ENCODE data around the gene MRPS24.

Gene MRPS24

DNA sequence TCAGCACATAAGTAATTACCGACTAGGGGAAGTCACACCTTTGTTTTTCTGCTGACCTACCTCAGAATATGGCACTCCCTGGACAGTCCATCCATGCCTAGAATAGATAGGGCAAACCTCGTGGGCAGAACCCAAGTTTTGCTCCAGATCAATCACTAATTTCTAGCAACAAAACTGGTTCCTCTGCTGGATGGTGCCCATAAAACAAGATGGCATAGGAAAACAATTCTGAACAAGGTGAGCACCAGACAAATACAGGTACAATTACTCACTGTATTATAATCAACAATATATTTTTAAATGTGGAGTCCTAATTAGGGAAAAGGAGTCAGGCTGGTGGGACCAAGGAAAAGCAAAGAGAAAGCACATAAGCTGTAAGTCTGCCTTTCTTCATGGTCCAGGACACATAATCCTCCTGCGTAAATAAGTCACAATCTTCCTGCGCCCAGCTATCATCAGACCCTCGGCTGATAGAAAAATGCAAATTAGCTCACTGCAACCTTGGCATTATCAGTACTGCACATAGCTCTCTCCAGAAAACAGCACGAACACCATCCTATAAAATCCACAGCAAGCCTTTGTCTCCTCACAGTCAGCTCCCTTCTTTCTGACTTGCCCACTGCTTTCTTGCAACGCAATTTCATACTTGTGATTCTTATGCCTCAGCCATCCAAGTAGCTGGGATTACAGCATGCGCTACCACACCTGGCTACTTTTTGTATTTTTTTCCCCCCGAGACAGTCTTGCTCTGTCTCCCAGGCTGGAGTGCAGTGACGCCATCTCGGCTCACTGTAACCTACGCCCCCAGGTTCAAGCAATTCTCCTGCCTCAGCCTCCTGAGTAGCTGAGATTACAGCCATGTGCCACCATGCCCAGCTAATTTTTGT is 22.0 kb upstream of the MRPS24 start:
- H3K4me3 ChIP-seq (ENCODE audit: low read length) = no peak overlapping the region
- no peaks in the 10 kb centered on the region for H3K9me3 ChIP-seq (ENCODE audit: control insufficient read depth, low read length)
- no peaks in the 10 kb centered on the region for H3K27me3 ChIP-seq (replicated peaks; ENCODE audit: control insufficient read depth, insufficient read depth, low read length)
- DNase-seq (ENCODE audit: low read depth) = no peak
- peaks cover 14% of the 10 kb centered on the region for H3K4me1 ChIP-seq (ENCODE audit: control insufficient read depth, insufficient read depth, low read length)
- no peak overlapping the region for H3K9ac ChIP-seq (ENCODE audit: low read length)
- no peaks in the 10 kb centered on the region for H3K36me3 ChIP-seq (ENCODE audit: control insufficient read depth, insufficient read depth, low read length, severe bottlenecking)

DNA sequence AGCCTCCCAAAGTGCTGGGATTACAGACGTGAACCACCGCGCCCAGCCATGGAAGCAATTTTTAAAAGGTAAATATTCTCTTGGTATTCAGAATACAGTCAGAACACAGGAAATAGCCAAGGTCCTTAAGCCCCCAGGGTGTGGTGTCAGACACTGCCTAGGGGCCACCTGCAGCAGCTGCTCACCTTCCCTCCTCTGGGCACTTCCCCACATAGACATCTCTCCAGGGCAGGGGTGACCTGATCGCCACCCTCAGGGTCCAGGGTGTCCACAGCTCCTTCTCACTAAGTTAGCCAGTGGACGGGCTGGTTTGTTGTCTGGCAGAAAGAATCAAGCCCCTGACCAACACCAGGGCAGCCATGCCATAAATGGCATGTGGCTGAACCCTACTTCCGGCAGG is 21.2 kb upstream of the MRPS24 start:
- peaks cover 8% of the 10 kb centered on the region for H3K36me3 ChIP-seq (ENCODE audit: control insufficient read depth, insufficient read depth, low read length, severe bottlenecking)
- H3K9ac ChIP-seq (ENCODE audit: low read length) = no peak overlapping the region
- no peaks in the 10 kb centered on the region for H3K9me3 ChIP-seq (ENCODE audit: control insufficient read depth, low read length)
- H3K4me1 ChIP-seq (ENCODE audit: control insufficient read depth, insufficient read depth, low read length) = peaks cover 14% of the 10 kb centered on the region
- no peak overlapping the region for H3K4me3 ChIP-seq (ENCODE audit: low read length)
- H3K27me3 ChIP-seq (replicated peaks; ENCODE audit: control insufficient read depth, insufficient read depth, low read length) = no peaks in the 10 kb centered on the region
- no peak for DNase-seq (ENCODE audit: low read depth)

DNA sequence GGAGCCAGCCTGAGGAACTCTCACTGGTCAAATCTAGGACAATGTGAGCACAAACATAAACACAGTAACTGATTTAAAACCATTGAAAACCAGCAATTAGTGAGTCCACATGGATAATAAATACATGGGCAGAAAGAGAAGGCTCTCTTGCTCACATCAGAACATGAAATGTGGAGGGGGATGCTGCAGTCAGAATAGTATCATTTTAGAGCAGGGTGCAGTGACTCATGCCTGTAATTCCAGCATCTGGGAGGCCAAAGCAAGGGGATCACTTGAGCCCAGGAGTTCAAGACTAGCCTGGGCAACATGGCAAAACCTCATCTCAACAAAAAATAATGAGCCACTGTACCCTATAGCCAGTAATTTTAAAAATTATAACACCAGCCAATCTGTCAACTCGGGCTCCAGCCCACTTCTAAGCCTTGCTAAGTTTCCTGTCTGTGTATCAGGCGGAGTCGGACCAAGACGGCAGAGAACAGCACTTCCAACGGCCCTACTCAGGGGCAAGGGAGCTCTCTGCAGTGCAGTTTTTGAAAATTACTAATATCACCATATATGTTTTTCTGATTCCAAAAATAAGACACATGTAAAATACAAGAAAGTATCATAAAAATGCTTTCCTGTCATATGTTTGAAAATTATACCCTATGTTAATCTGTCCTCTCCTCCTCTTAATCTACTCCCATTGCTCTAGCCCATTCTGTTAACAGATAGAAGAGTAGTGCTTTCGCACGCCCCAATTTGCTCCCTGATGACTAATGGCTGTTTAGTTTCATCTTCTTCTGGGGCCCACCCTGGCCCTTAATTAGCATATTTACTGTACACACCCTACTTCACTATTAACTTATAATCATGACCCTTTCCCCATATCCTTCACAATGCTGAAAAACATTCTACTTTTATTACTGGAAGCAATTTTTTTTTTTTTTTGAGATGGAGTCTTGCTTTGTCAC is 20.0 kb upstream of the MRPS24 start:
- peak; percentile 47 for DNase-seq (ENCODE audit: low read depth)
- peaks cover 19% of the 10 kb centered on the region for H3K36me3 ChIP-seq (ENCODE audit: control insufficient read depth, insufficient read depth, low read length, severe bottlenecking)
- H3K4me1 ChIP-seq (ENCODE audit: control insufficient read depth, insufficient read depth, low read length) = peaks cover 14% of the 10 kb centered on the region
- H3K4me3 ChIP-seq (ENCODE audit: low read length) = peak overlapping the region; percentile 52
- no peaks in the 10 kb centered on the region for H3K9me3 ChIP-seq (ENCODE audit: control insufficient read depth, low read length)
- H3K9ac ChIP-seq (ENCODE audit: low read length) = peak overlapping the region; percentile 19
- H3K27me3 ChIP-seq (replicated peaks; ENCODE audit: control insufficient read depth, insufficient read depth, low read length) = no peaks in the 10 kb centered on the region

DNA sequence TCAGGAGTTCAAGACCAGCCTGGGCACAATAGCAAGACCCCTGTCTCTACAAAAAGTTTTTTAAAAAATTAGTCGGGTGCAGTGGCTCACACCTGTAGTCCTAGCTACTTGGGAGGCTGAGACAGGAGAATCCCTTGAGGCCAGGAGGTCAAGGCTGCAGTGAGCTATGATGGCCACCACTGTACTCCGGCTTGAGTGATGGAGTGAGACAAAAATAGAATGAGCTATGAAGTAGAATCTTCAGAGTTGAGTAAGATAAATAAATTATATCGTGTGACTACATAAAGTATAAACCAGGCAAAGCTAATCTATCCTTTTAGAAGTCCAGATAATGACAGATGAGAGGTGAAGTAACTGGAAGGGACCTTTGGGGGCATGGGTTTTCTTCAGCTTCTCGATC is 15.3 kb upstream of the MRPS24 start:
- peaks cover 29% of the 10 kb centered on the region for H3K4me1 ChIP-seq (ENCODE audit: control insufficient read depth, insufficient read depth, low read length)
- no peaks in the 10 kb centered on the region for H3K9me3 ChIP-seq (ENCODE audit: control insufficient read depth, low read length)
- H3K27me3 ChIP-seq (replicated peaks; ENCODE audit: control insufficient read depth, insufficient read depth, low read length) = no peaks in the 10 kb centered on the region
- H3K36me3 ChIP-seq (ENCODE audit: control insufficient read depth, insufficient read depth, low read length, severe bottlenecking) = peaks cover 51% of the 10 kb centered on the region
- DNase-seq (ENCODE audit: low read depth) = no peak
- H3K9ac ChIP-seq (ENCODE audit: low read length) = no peak overlapping the region
- no peak overlapping the region for H3K4me3 ChIP-seq (ENCODE audit: low read length)

DNA sequence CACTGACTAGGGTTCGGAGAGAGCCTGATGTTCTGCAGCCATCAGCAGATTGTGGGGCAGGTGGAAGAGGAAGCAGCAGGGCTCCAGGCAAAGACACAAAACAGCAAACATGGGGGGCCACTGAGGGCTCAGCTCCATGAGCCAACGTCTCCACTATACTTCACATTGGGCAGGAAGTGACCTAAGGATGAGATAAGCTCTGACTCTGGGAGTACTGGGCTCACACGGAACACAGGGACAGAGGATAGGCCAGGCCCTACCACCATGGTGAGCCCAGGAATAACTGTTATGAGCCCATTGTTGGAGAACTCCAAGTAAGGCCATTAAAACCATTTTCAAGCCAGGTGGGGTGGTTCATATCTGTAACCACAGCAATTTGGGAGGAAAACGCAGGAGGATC is 14.9 kb upstream of the MRPS24 start:
- H3K9me3 ChIP-seq (ENCODE audit: control insufficient read depth, low read length) = no peaks in the 10 kb centered on the region
- peaks cover 55% of the 10 kb centered on the region for H3K36me3 ChIP-seq (ENCODE audit: control insufficient read depth, insufficient read depth, low read length, severe bottlenecking)
- no peak overlapping the region for H3K4me3 ChIP-seq (ENCODE audit: low read length)
- H3K27me3 ChIP-seq (replicated peaks; ENCODE audit: control insufficient read depth, insufficient read depth, low read length) = no peaks in the 10 kb centered on the region
- no peak for DNase-seq (ENCODE audit: low read depth)
- no peak overlapping the region for H3K9ac ChIP-seq (ENCODE audit: low read length)
- H3K4me1 ChIP-seq (ENCODE audit: control insufficient read depth, insufficient read depth, low read length) = peaks cover 29% of the 10 kb centered on the region

DNA sequence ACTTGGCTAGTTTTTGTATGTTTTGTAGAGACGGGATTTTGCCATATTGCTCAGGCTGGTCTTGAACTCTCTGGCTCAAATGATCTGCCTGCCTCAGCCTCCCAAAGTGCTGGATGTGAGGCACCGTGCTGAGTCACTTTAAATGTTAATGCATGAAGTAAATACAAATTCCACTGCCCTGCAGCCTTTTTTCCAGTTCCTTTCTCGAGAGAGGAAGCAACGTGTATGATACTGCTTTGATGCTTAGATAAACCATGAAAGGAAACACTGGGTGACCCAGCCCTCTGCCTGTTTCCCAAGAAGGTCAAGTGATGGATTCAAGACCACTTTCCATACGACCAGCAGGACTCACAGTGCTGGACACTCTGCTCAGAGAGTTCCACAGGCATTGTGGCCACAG is 11.3 kb upstream of the MRPS24 start:
- peak; percentile 46 for DNase-seq (ENCODE audit: low read depth)
- Histone ChIP-seq H3K4me1 (ENCODE audit: control insufficient read depth, insufficient read depth, low read length) (peaks cover 29% of the 10 kb centered on the region), H3K27me3 (replicated peaks; ENCODE audit: control insufficient read depth, insufficient read depth, low read length) (no peaks in the 10 kb centered on the region), H3K9me3 (ENCODE audit: control insufficient read depth, low read length) (no peaks in the 10 kb centered on the region), H3K36me3 (ENCODE audit: control insufficient read depth, insufficient read depth, low read length, severe bottlenecking) (peaks cover 84% of the 10 kb centered on the region), H3K9ac (ENCODE audit: low read length) (no peak overlapping the region), H3K4me3 (ENCODE audit: low read length) (no peak overlapping the region)

DNA sequence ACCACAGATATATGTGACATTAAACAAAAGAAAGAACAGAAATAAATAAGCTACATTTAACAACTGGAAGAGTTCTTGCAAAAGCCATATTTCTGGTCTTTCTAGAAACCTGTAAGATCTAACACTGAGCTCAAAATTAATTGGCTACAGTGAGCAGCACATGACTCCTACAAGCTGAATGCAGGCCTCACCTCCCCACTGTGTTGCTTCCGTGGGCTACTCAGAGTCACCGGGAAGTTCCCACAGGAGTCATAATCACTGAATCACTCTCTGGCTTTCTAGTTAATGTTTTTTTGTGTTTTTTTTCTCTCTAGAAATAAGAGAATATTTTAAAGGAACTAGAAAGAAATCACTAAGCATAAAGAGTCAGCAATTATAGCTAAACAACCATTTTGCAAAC is 10.2 kb upstream of the MRPS24 start:
- no peaks in the 10 kb centered on the region for H3K27me3 ChIP-seq (replicated peaks; ENCODE audit: control insufficient read depth, insufficient read depth, low read length)
- H3K4me3 ChIP-seq (ENCODE audit: low read length) = no peak overlapping the region
- H3K9me3 ChIP-seq (ENCODE audit: control insufficient read depth, low read length) = no peaks in the 10 kb centered on the region
- no peak overlapping the region for H3K9ac ChIP-seq (ENCODE audit: low read length)
- peaks cover 80% of the 10 kb centered on the region for H3K36me3 ChIP-seq (ENCODE audit: control insufficient read depth, insufficient read depth, low read length, severe bottlenecking)
- DNase-seq (ENCODE audit: low read depth) = peak; percentile 57
- H3K4me1 ChIP-seq (ENCODE audit: control insufficient read depth, insufficient read depth, low read length) = peaks cover 29% of the 10 kb centered on the region

DNA sequence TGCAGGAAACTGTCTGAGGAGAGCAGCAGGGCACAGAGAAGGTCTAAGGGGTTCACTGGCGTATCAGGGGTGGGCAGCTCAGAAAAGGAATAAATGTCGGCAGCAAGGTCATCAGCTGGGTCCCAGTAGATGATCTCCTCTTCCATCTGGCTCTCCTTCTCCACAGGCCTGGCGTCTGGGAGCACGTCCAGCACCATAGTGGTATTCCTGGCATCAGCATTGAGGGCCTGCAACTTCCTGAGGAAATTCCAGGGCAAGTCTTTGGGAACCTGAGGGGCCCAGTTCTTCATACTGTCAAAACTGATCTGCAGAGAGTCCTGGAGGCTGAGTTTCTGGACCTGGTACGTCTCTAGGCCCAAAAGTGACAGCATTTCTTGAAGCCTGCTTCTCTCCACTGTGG is 9.6 kb upstream of the MRPS24 start:
- no peak for DNase-seq (ENCODE audit: low read depth)
- Histone ChIP-seq H3K9ac (ENCODE audit: low read length) (no peak overlapping the region), H3K9me3 (ENCODE audit: control insufficient read depth, low read length) (no peaks in the 10 kb centered on the region), H3K36me3 (ENCODE audit: control insufficient read depth, insufficient read depth, low read length, severe bottlenecking) (peaks cover 74% of the 10 kb centered on the region), H3K27me3 (replicated peaks; ENCODE audit: control insufficient read depth, insufficient read depth, low read length) (no peaks in the 10 kb centered on the region), H3K4me3 (ENCODE audit: low read length) (no peak overlapping the region), H3K4me1 (ENCODE audit: control insufficient read depth, insufficient read depth, low read length) (peaks cover 34% of the 10 kb centered on the region)

DNA sequence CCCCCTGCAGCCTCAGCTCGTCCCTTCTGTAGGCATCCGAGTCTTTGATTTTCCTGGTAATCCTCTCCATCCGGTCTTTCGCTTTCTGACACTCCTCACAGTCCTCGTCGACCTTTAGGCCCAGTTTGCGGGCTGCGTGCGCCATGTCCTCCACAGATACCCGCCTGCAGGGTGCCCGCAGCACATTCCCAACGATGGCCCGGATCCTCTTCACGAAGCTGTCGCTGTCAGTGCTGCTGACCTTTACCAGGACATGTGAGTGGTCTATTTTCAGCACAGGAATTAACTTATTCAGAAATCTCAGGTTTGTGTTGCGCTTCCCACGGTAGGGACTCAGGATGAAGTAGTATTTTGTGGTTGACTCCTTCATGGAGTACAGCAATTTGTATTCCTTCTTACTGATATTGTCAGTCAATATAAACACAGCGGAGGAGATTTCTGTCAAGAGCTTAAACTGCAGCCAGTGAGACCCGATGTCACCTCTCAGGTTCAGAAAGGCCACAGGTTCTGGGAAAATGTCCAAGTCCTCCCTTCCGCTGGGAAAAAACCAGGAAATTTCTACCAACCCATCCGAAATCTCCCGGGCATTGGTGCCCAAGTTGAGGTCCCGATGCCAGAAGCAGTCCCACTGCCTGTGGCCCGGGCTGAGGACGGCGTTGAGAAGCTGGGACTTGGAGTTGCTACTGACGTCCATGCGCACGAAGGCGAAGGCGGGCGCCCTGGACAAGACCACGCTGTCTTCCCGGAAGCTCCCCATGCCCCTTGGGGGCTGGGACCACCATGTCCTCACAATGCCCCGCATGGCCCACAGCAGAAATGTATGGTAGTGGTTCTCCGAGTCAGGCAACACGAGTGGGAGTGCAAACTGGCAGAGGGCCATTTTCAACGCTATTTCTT is 8.9 kb upstream of the MRPS24 start:
- no peak overlapping the region for H3K4me3 ChIP-seq (ENCODE audit: low read length)
- no peaks in the 10 kb centered on the region for H3K27me3 ChIP-seq (replicated peaks; ENCODE audit: control insufficient read depth, insufficient read depth, low read length)
- H3K9ac ChIP-seq (ENCODE audit: low read length) = no peak overlapping the region
- peaks cover 39% of the 10 kb centered on the region for H3K4me1 ChIP-seq (ENCODE audit: control insufficient read depth, insufficient read depth, low read length)
- H3K9me3 ChIP-seq (ENCODE audit: control insufficient read depth, low read length) = no peaks in the 10 kb centered on the region
- DNase-seq (ENCODE audit: low read depth) = no peak
- H3K36me3 ChIP-seq (ENCODE audit: control insufficient read depth, insufficient read depth, low read length, severe bottlenecking) = peaks cover 70% of the 10 kb centered on the region

DNA sequence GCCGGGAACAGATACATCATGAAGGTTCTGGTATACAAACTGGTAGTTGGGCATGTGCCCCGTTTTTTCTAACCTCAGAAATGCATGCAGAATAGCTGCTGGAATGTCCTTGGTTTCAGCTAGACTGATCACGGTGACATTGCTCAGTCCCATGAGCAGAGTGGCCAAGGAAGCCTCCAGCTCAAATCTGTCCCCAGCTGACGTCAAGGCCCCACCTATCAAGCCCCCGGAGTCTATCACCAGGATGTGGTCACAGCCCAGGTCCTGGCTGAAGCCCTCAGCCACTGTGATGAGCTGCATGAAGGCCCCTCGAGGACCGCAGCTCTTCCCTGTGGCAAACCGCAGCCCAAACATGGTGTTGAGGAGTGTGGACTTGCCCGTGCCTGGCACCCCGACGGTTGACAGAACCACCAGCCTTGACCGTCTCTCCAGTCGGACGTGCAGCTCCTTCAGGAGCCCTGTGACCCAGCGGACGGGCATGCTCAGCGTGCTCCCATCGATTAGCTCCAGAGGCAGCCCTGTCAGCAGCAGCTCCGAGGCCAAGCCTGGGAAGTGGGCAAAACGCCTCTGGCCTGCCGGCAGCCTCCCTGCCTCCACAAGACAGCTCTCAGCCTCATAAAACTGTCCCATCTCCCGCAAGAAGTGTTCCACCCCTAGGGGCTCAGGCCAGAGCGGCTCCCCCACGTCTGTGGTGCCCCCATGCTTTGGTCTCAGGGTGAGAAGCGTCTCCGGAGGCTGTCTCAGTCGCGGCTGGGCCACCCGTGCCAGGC is 7.8 kb upstream of the MRPS24 start:
- no peak for DNase-seq (ENCODE audit: low read depth)
- no peak overlapping the region for H3K9ac ChIP-seq (ENCODE audit: low read length)
- H3K36me3 ChIP-seq (ENCODE audit: control insufficient read depth, insufficient read depth, low read length, severe bottlenecking) = peaks cover 70% of the 10 kb centered on the region
- H3K9me3 ChIP-seq (ENCODE audit: control insufficient read depth, low read length) = no peaks in the 10 kb centered on the region
- H3K27me3 ChIP-seq (replicated peaks; ENCODE audit: control insufficient read depth, insufficient read depth, low read length) = no peaks in the 10 kb centered on the region
- H3K4me3 ChIP-seq (ENCODE audit: low read length) = no peak overlapping the region
- H3K4me1 ChIP-seq (ENCODE audit: control insufficient read depth, insufficient read depth, low read length) = peaks cover 44% of the 10 kb centered on the region
